NCI-H82 (cell line): ENCODE measurements around the gene SLC44A4.
"Not testable (repeated sequence)": the region's sequence is repeated elsewhere in the genome, so short reads cannot be mapped to it uniquely, and the experiment has no call there.

Experiments
- DNase-seq: peaks from one replicate; lab custom pipeline; 2025; lab: John Stamatoyannopoulos, UW

The SLC44A4 gene

DNA sequence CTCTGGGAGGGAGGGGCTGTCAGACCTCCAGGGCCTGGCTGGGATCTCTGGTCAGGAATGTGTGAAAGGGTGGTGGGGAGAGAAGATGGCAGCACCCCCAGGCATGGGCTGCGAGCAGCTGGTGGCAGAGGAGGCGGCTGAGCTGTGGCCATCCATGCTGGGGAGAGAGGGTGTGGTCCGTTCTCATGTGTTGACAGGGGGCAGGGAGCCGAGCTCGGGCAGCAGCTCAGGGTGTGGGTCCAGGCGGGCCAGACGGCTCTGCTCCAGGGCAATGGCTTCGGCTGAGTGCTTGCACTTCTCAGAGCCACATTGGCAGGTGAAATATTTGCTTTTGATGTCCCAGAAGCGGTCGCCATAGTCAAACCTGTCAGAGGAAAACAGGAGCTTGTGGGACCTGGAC lies 1.1 kb upstream of the SLC44A4 start:
- DNase-seq = no peak

DNA sequence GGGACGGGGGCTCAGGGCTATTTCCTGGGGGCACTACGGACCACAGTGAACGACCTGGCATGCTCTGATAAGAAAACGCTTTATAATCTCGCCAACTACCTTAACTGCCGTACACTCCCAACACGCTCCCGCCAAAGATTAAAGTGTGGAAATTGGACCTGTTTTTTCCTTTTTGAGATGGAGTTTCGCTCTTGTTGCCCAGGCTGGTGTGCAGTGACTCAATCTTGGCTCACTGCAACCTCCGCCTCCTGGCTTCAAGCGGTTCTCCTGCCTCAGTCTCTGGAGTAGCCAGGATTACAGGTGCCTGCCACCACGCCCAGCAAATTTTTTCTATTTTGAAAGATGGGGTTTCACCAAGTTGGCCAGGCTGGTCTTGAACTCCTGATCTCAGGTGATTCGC lies 346 bp upstream of the SLC44A4 start:
- DNase-seq = no peak

DNA sequence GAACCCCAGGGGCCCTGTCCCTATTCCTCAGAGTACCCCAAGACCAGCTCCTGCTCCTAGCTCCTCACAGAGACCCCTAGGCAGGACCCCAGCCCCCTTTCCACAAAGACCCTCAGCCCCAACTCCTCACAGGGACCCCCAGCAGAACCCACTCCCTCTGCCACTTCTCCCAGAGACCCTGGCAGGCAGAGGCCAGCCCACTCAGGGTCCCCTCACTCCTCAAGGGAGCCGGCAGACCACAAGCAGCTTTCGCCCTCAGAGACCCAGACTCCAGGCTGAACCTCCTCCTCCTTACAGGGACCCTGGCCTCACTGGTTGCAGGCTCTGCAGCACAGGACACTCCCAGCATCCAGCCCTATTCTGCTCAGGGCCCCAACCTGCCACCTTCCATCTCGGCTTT lies 575 bp downstream of the SLC44A4 start:
- no peak for DNase-seq

DNA sequence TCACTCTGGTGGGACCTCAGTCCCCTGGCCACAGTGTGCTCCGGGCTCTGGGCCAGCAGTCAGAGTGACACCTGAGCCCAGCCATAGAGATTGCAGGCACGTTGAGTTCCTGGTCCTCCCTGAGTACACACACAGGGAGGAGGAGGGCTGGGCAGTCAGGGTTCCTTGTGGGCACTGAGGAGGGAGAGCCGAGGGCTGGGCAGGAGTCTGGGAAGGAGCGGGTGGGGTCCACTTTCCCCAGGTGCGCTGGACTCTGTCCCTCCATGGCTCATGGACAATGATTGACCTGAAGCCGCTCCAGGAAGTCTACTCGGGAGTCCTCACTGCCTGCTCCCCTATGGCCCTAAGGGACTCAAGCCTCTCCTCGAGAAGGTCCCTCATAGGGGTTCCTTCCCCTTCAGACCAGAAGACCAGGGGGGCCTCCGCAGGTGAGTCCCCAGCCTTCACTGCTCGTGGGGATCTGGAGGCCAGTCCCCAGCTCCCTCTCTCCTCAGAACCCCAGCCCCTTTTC lies 1.1 kb downstream of the SLC44A4 start:
- DNase-seq = no peak

DNA sequence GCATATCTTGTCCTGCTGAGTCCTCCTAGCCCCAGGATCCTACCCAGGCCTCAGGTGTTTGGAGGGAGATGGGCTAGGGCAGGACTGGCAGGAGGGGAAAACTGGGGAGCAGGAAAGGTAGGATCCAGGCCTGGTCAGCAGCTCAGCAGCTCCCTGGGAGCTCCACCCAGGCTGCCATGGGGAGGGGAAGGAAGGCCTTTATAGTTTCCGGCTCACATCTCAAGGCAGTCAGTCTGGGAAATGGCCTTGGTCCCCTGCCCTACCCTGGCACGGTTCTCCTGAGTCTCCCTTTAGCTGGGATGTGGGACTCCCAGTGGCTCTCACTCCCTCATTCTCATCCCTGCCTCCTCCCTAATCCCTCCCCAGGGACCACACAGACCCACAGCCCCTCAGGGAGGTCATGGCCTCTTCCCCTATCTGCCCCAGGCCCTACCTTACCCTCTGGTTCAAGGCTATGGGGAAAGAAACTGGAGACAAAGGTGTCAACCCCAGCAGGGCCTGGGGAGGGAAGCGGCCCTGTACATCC lies 1.6 kb downstream of the SLC44A4 start:
- peak; percentile 46 for DNase-seq

DNA sequence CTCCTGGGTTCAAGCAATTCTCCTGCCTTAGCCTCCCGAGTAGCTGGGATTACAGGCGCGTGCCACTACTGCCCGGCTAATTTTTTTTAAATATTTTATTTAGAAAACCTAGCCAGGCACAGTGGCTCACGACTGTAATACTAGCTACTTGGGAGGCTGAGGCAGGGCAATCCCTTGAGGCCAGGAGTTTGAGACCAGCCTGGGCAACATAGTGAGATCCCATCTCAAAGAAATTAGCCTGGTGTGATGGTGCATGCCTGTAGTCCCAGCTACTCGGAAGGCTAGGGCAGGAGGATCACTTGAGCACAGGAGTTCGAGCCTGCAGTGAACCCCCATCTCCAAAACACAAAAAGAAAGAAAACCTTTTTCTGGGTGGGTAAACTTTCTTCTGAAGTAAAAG lies 2.4 kb downstream of the SLC44A4 start:
- DNase-seq = no peak

DNA sequence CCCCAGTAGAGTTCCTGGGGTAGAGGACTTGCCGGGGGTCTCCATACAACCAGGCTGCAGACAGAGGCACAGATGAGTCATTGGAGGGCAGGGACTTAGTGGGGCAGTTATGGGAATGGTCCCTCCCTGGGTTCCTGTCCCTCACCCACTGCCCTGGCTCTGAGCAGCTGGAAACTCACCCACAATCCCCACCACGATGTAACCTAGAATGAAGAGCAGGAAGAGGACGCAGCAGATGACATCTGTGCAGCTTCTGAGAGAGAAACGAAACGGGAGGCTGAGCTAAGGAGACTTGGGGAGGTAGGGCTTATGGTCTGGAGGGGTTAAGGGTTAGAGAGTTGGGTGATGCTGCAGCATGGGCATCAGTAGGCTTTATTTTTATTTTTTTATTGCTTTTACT lies 2.9 kb downstream of the SLC44A4 start:
- no peak for DNase-seq

DNA sequence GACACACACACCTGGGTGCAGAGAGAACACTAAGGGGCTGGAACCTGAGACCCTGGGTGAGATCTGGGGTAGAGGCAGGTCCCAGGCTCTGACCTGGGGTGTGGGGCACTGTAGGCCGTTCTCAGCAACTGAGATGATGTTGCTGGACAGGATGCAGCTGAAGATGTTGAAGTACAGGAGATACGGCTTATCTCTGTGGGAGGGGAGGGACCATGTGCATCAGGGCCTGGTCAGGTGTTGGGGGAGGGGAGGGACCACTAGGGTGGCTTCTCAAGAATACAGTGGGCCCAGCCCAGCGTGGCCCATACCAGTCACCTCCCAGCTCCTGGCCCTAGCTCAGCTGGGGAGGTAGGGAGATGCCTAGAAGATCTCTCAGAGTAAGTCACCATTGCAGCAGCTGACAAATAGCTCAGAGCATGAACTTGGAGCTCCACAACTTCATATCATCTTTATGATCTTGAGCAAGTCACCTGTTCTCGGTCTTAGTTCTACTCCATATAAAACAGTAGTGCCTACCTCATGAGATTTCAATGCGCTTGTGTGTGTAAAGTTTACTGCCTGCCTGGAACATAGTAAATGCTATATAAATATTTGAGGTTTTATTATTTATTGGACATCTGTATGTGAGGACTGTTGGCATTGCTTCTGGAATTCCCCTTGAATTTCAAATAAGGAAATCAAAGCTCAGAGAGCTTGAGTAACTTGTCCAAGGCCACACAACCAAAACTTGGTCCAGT lies 3.8 kb downstream of the SLC44A4 start:
- DNase-seq = no peak

GRCh38 chr6:31874084-31874670 lies 4.6 kb downstream of the SLC44A4 start:
- DNase-seq = no peak

GRCh38 chr6:31871046-31871659 lies 7.6 kb downstream of the SLC44A4 start:
- DNase-seq = peak; percentile 50

DNA sequence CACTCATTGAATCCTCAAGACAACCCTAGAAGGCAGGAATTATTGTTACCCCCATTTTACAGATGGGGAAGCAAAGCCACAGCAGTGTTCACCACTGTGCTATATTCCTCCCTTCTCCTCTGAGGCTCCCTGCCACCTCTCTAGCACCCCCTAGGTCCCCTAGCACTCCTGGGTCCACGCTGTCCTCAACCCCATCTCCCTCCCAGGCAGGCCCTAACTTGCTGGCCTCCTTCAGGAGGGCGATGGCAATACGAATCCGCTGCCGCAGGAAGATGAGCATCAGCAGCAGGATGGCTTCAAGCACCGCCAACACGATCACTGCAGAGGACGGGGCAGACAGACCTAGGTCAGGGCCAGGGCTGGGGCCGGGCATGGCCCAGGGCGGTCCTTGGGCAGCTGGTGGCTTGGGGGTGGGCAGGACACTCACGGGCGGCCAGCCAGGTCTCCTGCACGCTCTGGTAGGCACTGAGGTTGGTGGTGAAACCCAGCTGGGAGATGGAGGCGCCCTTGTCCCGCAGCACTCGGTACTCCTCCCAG lies 8.3 kb downstream of the SLC44A4 start:
- no peak for DNase-seq

- DNase-seq = no peak
Observed at GRCh38 chr6:31869343-31869742, 9.5 kb downstream of the SLC44A4 start.

DNA sequence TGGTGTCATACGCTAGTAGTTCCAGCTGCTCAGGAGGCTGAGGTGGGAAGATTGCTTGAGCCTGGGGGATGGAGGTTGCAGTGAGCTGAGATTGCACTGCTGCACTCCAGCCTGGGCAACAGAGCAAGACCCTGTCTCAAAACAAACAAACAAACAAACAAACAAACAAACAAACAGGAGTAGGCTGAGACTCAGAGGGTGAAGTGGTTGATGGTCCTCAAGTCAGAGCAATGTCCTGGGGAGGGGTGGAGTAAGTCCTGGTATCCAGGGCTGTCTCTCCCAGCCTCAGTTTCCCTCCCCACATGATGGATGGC lies 10.2 kb downstream of the SLC44A4 start:
- not testable (repeated sequence) for DNase-seq

DNA sequence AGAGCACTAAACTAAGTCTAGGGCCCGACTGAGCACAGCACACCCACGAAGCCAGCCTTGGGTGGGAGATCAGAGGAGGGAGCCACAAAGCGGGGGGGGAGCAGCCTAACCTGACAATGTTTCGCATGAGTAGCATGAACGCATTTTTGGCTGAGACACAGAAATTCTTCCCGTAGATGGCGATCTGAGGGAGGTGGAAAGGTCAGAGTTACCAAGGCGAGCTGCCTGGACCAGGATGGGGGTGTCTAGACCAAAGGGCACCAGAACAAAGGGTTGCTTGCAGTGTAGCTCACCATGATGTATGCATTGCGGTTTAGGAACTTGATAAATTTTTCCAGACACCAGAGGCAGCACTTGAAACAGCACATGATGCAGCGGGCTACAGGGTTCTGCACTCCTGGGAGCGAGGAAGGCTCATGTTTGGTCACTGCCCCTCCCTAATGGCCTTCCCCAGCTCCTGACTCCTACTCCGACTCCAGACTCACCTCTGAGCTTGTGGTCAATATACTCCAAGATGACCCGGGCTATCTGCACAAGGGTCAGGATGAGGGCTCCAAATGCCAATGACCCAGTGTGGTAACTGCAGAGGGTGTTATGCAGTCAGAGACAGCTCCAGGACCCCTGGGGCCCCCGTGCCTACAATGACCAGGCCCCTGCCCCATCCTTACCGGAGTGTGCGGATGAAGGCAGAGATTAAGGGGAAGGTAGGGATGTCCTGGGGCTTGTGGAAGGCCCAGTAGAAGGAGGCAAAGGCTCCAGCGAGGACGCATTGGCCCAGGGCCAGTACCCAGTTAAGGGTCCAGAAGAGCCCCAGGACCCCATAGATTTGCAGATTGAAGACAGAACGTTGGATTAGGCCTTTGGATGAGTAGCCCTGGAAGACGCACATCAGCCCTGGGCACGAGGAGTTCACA lies 13.3 kb downstream of the SLC44A4 start:
- DNase-seq = no peak

- no peak for DNase-seq
Observed at GRCh38 chr6:31864818-31865204, 14.0 kb downstream of the SLC44A4 start.

GRCh38 chr6:31864123-31864562 lies 14.7 kb downstream of the SLC44A4 start:
- DNase-seq = not testable (repeated sequence)

DNA sequence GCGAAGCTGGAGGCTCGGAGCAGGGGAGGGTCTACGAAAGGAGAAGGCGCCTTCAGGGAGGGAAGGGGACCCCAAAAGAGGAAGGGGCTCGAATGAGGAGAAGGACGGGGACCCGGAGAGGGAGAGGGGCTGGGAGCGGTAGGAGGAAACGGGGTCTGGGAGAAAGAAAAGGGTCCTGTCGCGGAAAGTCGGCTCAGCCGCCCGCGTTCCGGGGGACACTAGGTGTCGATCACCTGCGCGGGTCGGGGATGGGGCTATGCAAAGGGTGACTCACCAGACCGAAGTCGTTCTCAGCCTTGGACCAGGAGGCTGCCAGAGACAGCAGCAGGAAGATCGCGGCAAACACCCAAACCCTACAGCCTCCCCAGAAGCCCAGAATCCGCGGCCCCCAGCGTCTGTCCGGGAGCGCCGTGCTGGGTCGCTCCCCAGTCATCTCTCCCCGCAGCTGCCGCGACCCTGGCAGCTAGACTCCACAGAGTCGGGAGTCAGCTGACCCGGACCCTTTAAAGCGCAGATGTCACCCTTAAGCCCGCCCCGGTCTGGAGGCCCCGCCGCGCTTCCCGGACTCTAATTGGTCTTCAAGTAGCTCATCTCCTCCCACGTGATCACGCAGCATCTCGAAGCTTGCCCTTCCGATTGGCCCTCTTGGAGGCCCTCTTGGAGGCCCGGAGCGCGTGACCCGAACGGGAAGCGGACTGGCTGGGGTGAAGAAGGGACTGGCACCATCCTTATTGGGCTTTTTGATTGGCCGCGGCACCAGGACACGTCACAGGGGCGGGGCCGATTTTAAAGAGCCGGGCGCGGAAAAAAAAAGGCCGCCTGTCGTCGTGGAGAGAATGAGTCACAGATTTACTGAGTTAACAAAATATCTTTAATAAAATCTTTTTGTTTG lies 16.2 kb downstream of the SLC44A4 start, which contains the start of gene NEU1:
Gene NEU1 (minus strand): TSS at position 478 of the 892 bp plus-strand sequence. CDS start 45 bp downstream, at position 433.
- peak; percentile 100 for DNase-seq

DNA sequence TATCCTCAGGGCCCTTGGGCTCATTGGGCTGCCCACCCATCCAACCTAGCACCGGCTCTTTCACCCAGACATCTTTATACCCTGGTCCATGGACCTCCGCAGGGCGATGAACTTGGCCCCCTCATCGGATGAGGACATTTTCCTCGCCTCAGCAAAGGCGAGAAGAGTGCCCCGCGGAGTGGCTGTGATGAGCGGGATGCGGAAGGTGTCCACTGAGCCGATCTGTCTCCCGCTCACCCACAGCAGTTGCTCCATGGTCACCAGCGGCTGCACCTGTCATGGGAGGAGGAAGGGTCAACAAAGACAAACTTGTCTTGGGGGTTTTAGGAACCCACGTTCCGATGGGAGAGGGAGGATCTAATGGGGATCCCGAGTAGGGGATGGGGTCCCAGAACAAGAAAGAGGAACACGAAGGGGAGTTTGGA lies 16.9 kb downstream of the SLC44A4 start:
- no peak for DNase-seq

- DNase-seq = no peak
Observed at GRCh38 chr6:31861150-31861549, 17.6 kb downstream of the SLC44A4 start.

- no peak for DNase-seq
Observed at GRCh38 chr6:31860349-31860748, 18.4 kb downstream of the SLC44A4 start.

- no peak for DNase-seq
Observed at GRCh38 chr6:31859923-31860322, 18.9 kb downstream of the SLC44A4 start.
